SK-N-SH treated with all-trans-retinoic acid at 6 μM for 48 hours (cell line): ENCODE data around the gene TBC1D4.

Experiments
- ATAC-seq: fragments of 200-7000 bp; cut with Tn5 transposase; 3 replicates; pipeline ENCODE4 v1.9.1; 2020; ENCODE audit warnings: mild to moderate bottlenecking, moderate library complexity
- ARNTL ChIP-seq: fragments of 450-650 bp; formaldehyde crosslinking; IDR thresholded peaks from 2 replicates; pipeline ENCODE4 v1.5.0; 2020; ENCODE audit warnings: low read depth, mild to moderate bottlenecking, moderate library complexity, borderline replicate concordance
- BACH2 ChIP-seq: fragments of 250-450 bp; sonication (Bioruptor Pico); IDR thresholded peaks from 2 replicates; pipeline ENCODE4 v1.9.0; 2021; ENCODE audit warnings: mild to moderate bottlenecking, borderline replicate concordance
- CREB5 ChIP-seq: fragments of 250-450 bp; sonication (Bioruptor Pico); IDR thresholded peaks from 2 replicates; pipeline ENCODE4 v1.5.1; 2020; ENCODE audit warnings: low read depth, mild to moderate bottlenecking, moderate library complexity
- CSDC2 ChIP-seq: fragments of 250-450 bp; sonication (Bioruptor Pico); IDR thresholded peaks from 2 replicates; pipeline ENCODE4 v1.5.0; 2020; ENCODE audit warnings: mild to moderate bottlenecking, moderate library complexity
- CSRNP3 ChIP-seq: fragments of 250-450 bp; sonication (Bioruptor Pico); IDR thresholded peaks from 2 replicates; pipeline ENCODE4 v1.5.1; 2021; ENCODE audit warnings: mild to moderate bottlenecking, moderate library complexity
- ESRRG ChIP-seq: fragments of 250-450 bp; sonication (Bioruptor Pico); IDR thresholded peaks from 2 replicates; pipeline ENCODE4 v1.6.1; 2021; ENCODE audit warnings: mild to moderate bottlenecking
- GLIS3 ChIP-seq: fragments of 250-450 bp; sonication (Bioruptor Pico); IDR thresholded peaks from 2 replicates; pipeline ENCODE4 v1.5.0; 2020; ENCODE audit warnings: mild to moderate bottlenecking, moderate library complexity
- ISL1 ChIP-seq: fragments of 250-450 bp; sonication (Bioruptor Pico); IDR thresholded peaks from 2 replicates; pipeline ENCODE4 v2.1.2; 2022; ENCODE audit warnings: mild to moderate bottlenecking, moderate library complexity
- PATZ1 ChIP-seq: fragments of 250-450 bp; sonication (Bioruptor Pico); IDR thresholded peaks from 2 replicates; pipeline ENCODE4 v1.8.0; 2020; ENCODE audit warnings: mild to moderate bottlenecking, moderate library complexity, borderline replicate concordance
- POU6F1 ChIP-seq: fragments of 250-450 bp; sonication (Bioruptor Pico); IDR thresholded peaks from 2 replicates; pipeline ENCODE4 v1.8.0; 2021; ENCODE audit warnings: low read depth, mild to moderate bottlenecking, moderate library complexity, borderline replicate concordance
- PPARA ChIP-seq: fragments of 250-450 bp; sonication (Bioruptor Pico); IDR thresholded peaks from 2 replicates; pipeline ENCODE4 v1.5.0; 2020; ENCODE audit warnings: mild to moderate bottlenecking, borderline replicate concordance
- SNAI2 ChIP-seq: fragments of 250-450 bp; sonication (Bioruptor Pico); IDR thresholded peaks from 2 replicates; pipeline ENCODE4 v1.5.0; 2020; ENCODE audit warnings: mild to moderate bottlenecking, moderate library complexity
- TCF4 ChIP-seq: fragments of 250-450 bp; sonication (Bioruptor Pico); IDR thresholded peaks from 2 replicates; pipeline ENCODE4 v1.8.0; 2021; ENCODE audit warnings: mild to moderate bottlenecking, moderate library complexity, borderline replicate concordance
- TOX ChIP-seq: fragments of 250-450 bp; sonication (Bioruptor Pico); IDR thresholded peaks from 2 replicates; pipeline ENCODE4 v1.8.0; 2021; ENCODE audit warnings: mild to moderate bottlenecking, moderate library complexity, borderline replicate concordance
- TSHZ2 ChIP-seq: fragments of 250-450 bp; sonication (Bioruptor Pico); IDR thresholded peaks from 2 replicates; pipeline ENCODE4 v1.5.0; 2020; ENCODE audit warnings: mild to moderate bottlenecking, moderate library complexity
- ZC3H10 ChIP-seq: fragments of 250-450 bp; sonication (Bioruptor Pico); IDR thresholded peaks from 2 replicates; pipeline ENCODE4 v1.5.1; 2021; ENCODE audit warnings: mild to moderate bottlenecking, moderate library complexity
- ZFP3 ChIP-seq: fragments of 250-450 bp; sonication (Bioruptor Pico); IDR thresholded peaks from 2 replicates; pipeline ENCODE4 v1.5.0; 2020; ENCODE audit warnings: mild to moderate bottlenecking, moderate library complexity
- ZNF565 ChIP-seq: fragments of 450-650 bp; formaldehyde crosslinking; conservative IDR thresholded peaks from 2 replicates; pipeline ENCODE4 v1.5.0; 2020; ENCODE audit warnings: low read depth, mild to moderate bottlenecking, moderate library complexity
- ZNF70 ChIP-seq: fragments of 450-650 bp; formaldehyde crosslinking; IDR thresholded peaks from 2 replicates; pipeline ENCODE4 v1.5.0; 2020; ENCODE audit warnings: mild to moderate bottlenecking, moderate library complexity
- ZNF8 ChIP-seq: fragments of 450-650 bp; formaldehyde crosslinking; IDR thresholded peaks from 2 replicates; pipeline ENCODE4 v1.5.0; 2020; ENCODE audit warnings: mild to moderate bottlenecking, moderate library complexity

Gene TBC1D4

GRCh38 chr13:75302071-75302698 lies 179.8 kb downstream of the TBC1D4 start:
- TF ChIP-seq GLIS3 (CRISPR knock-in tag) (no peak), ZFP3 (CRISPR knock-in tag) (no peak), POU6F1 (no peak), CSDC2 (no peak), ISL1 (no peak), ZNF8 (CRISPR knock-in tag) (no peak), TSHZ2 (CRISPR knock-in tag) (no peak), ZC3H10 (CRISPR knock-in tag) (no peak), PATZ1 (CRISPR knock-in tag) (no peak), PPARA (CRISPR knock-in tag) (no peak), BACH2 (CRISPR knock-in tag) (no peak), ARNTL (CRISPR knock-in tag) (no peak), ZNF70 (CRISPR knock-in tag) (no peak), SNAI2 (CRISPR knock-in tag) (no peak)
- ATAC-seq: no peak

- TF ChIP-seq TCF4 (peak; percentile 80), ZNF565 (CRISPR knock-in tag) (0 out of 2 replicates have a peak, but pooled peaks have one; percentile 9), ISL1 (peak; percentile 100), PPARA (CRISPR knock-in tag) (no peak), CSDC2 (no peak), ZNF8 (CRISPR knock-in tag) (0 out of 2 replicates have a peak, but pooled peaks have one; percentile 23), CREB5 (CRISPR knock-in tag) (peak; percentile 90), TOX (CRISPR knock-in tag) (0 out of 2 replicates have a peak, but pooled peaks have one; percentile 68), ZC3H10 (CRISPR knock-in tag) (peak; percentile 92), ARNTL (CRISPR knock-in tag) (no peak), SNAI2 (CRISPR knock-in tag) (0 out of 2 replicates have a peak, but pooled peaks have one; percentile 52), CSRNP3 (CRISPR knock-in tag) (peak; percentile 87), POU6F1 (peak; percentile 92; the same call in 1 of the 2 replicates), BACH2 (CRISPR knock-in tag) (no peak), ESRRG (CRISPR knock-in tag) (peak; percentile 90; the same call in 1 of the 2 replicates)
- TF ChIP-seq, all 23 proteins: peak for 11
- ATAC-seq: peak; percentile 87
Measured at GRCh38 chr13:75299913-75300862, 181.8 kb downstream of the TBC1D4 start.
